GM12878 (cell line): ENCODE measurements around the gene INCA1. TPM values are rescaled to one million over a fixed set of nuclear protein-coding genes. Genes with fewer than 3 reads are reported as not detected.

Experiments used
- BCL11A ChIP-seq: IDR thresholded peaks from 2 replicates; pipeline ENCODE4 v1.6.1; 2011; ENCODE audit warnings: low read depth, low read length
- BCLAF1 ChIP-seq: fragments of 450-650 bp; IDR thresholded peaks from 2 replicates; pipeline ENCODE4 v1.6.1; 2017; ENCODE audit warnings: antibody characterized with exemption, mild to moderate bottlenecking, moderate library complexity
- FOXM1 ChIP-seq: IDR thresholded peaks from 2 replicates; pipeline ENCODE4 v1.6.1; 2012; ENCODE audit warnings: low read depth, mild to moderate bottlenecking, inconsistent platforms, low read length, moderate library complexity
- MYC ChIP-seq: IDR thresholded peaks from 2 replicates; pipeline ENCODE4 v1.6.1; 2011; ENCODE audit warnings: mild to moderate bottlenecking, low read length, moderate library complexity, inconsistent platforms; ENCODE audit not compliant: insufficient read depth, insufficient replicate concordance, insufficient read length, severe bottlenecking
- NFYB ChIP-seq: IDR thresholded peaks from 2 replicates; pipeline ENCODE4 v1.6.1; 2011; ENCODE audit warnings: low read depth, mild to moderate bottlenecking, low read length, improper control_type of control experiment, moderate library complexity; ENCODE audit not compliant: insufficient read depth
- NR2C2 ChIP-seq: IDR thresholded peaks from 2 replicates; pipeline ENCODE4 v1.6.1; 2011; ENCODE audit warnings: borderline replicate concordance, low read depth; ENCODE audit not compliant: control insufficient read depth, insufficient read length
- RB1 ChIP-seq: fragments of 450-650 bp; formaldehyde crosslinking; IDR thresholded peaks from 2 replicates; pipeline ENCODE4 v1.6.1; 2017; ENCODE audit warnings: mild to moderate bottlenecking, borderline replicate concordance
- SRF ChIP-seq, 2 experiments: IDR thresholded peaks; 2 replicates each; pipeline ENCODE4 v1.6.1; 2011; ENCODE audit warnings: low read depth in 2 of 2, low read length in 2 of 2, mild to moderate bottlenecking in 1 of 2, moderate library complexity in 1 of 2
- SUPT20H ChIP-seq: IDR thresholded peaks from 2 replicates; pipeline ENCODE4 v1.6.1; 2011; ENCODE audit warnings: low read depth, mild to moderate bottlenecking, low read length, moderate library complexity, borderline replicate concordance; ENCODE audit not compliant: control insufficient read depth
- TARDBP ChIP-seq: IDR thresholded peaks from 2 replicates; pipeline ENCODE4 v1.6.1; 2016; ENCODE audit warnings: borderline replicate concordance
- TCF7 ChIP-seq: IDR thresholded peaks from 2 replicates; pipeline ENCODE4 v1.6.1; 2014; ENCODE audit warnings: antibody characterized with exemption, borderline replicate concordance
- ZBED1 ChIP-seq: IDR thresholded peaks from 2 replicates; pipeline ENCODE4 v1.6.1; 2016; ENCODE audit warnings: borderline replicate concordance
- polyA plus RNA-seq, 11 experiments: library from polyadenylated mRNA; depleted of rRNA in 4 of 11; unstranded in 6 of 11; stranded (reverse) in 5 of 11; fragments of >200 nt; fragmentation: Nextera tagmentation in 4 of 11; fragmentation: Illumina TruSeq in 1 of 11; extraction: Ambion mirVana in 4 of 11; extraction: Trizol in 1 of 11; gene quantifications; 1 replicate in 1 of 11; 2 replicates in 10 of 11; pipeline versions ENCODE4 v1.2.1 to v1.2.3, GENCODE V29; 2011 to 2016; ENCODE audit warnings: inconsistent platforms in 2 of 11, missing spikeins in 2 of 11, low read depth in 1 of 11
- total RNA-seq, 4 experiments: library from RNA; depleted of rRNA in 3 of 4; stranded (reverse); fragments of >200 nt in 3 of 4; fragmentation: Illumina TruSeq in 1 of 4; extraction: Trizol in 1 of 4; gene quantifications; 2 replicates each; pipeline versions ENCODE4 v1.2.1 to v1.2.3, GENCODE V29; 2013 to 2021
- TF ChIP-seq, protein P1 (sequence below): fragments of 450-650 bp; conservative IDR thresholded peaks from 2 replicates; pipeline ENCODE4 v1.6.1; 2017; ENCODE audit warnings: mild to moderate bottlenecking, moderate library complexity
- TF ChIP-seq, protein P2 (sequence below): fragments of 450-650 bp; IDR thresholded peaks from 2 replicates; pipeline ENCODE4 v1.6.1; 2017; ENCODE audit warnings: mild to moderate bottlenecking, moderate library complexity
- TF ChIP-seq, protein P3 (sequence below): fragments of 450-650 bp; IDR thresholded peaks from 2 replicates; pipeline ENCODE4 v1.6.1; 2018; ENCODE audit warnings: mild to moderate bottlenecking, low read depth, moderate library complexity; ENCODE audit not compliant: partially characterized antibody

The INCA1 gene
- total and polyA plus RNA-seq, 10 of the 15 experiments (the other 5 are each of a cell fraction or from before 2014, with no cell fraction given) = 0.19 to 1.8 (median 0.45) TPM

DNA sequence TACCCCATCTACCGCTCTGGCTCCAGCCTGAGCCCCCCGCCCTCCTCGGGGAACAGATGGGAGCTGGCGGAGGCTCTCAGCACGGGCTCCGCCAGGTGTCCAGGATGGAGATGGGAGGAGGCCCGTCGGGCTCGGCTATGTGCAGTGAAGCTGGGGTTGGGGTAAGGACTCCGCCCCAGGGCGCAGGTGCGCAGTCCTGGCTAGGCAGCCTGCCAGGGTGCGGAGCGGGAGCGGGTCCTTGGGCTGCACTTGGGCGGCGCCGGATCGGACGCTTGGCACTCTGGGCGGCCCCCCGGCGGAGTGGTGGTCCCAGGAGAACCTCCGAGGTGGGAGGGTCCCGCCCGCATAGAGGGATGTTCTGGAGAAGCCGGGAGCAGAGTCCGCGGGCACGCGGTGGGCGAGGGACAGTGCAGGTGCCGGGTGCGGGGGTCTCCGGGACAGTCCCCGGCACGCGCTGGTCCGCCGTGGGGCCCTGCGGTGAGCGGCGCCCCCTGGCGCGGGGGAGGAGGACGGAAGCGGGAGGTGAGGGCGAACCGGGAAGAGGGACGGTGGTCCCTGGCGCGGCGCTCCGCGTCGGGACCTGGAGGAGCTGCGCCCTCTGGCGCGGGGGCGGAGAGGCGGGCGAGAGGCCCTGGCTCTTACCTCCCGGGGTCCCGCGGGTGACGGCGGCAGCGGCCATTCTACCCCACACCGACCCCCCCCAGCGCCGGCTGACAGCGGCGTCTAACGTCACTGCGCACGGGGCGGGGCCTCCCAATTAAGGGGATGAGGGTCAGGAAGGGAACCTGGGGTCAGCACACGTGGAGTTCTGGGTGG, 10.2 kb downstream of the INCA1 start, which contains the start of gene CAMTA2 (continued):
- peak; percentile 65; the same call in 1 of the 2 replicates for TF ChIP-seq FOXM1
- TF ChIP-seq TARDBP = no peak; the same call in 1 of the 2 replicates
- TF ChIP-seq, protein P1, sequence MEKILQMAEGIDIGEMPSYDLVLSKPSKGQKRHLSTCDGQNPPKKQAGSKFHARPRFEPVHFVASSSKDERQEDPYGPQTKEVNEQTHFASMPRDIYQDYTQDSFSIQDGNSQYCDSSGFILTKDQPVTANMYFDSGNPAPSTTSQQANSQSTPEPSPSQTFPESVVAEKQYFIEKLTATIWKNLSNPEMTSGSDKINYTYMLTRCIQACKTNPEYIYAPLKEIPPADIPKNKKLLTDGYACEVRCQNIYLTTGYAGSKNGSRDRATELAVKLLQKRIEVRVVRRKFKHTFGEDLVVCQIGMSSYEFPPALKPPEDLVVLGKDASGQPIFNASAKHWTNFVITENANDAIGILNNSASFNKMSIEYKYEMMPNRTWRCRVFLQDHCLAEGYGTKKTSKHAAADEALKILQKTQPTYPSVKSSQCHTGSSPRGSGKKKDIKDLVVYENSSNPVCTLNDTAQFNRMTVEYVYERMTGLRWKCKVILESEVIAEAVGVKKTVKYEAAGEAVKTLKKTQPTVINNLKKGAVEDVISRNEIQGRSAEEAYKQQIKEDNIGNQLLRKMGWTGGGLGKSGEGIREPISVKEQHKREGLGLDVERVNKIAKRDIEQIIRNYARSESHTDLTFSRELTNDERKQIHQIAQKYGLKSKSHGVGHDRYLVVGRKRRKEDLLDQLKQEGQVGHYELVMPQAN = peak; percentile 71
- no peak for TF ChIP-seq NFYB
- TF ChIP-seq RB1 = peak; percentile 88; the same call in 1 of the 2 replicates
- no peak for TF ChIP-seq NR2C2
- peak; percentile 78 for TF ChIP-seq MYC
- TF ChIP-seq SUPT20H = no peak
- TF ChIP-seq, protein P2, sequence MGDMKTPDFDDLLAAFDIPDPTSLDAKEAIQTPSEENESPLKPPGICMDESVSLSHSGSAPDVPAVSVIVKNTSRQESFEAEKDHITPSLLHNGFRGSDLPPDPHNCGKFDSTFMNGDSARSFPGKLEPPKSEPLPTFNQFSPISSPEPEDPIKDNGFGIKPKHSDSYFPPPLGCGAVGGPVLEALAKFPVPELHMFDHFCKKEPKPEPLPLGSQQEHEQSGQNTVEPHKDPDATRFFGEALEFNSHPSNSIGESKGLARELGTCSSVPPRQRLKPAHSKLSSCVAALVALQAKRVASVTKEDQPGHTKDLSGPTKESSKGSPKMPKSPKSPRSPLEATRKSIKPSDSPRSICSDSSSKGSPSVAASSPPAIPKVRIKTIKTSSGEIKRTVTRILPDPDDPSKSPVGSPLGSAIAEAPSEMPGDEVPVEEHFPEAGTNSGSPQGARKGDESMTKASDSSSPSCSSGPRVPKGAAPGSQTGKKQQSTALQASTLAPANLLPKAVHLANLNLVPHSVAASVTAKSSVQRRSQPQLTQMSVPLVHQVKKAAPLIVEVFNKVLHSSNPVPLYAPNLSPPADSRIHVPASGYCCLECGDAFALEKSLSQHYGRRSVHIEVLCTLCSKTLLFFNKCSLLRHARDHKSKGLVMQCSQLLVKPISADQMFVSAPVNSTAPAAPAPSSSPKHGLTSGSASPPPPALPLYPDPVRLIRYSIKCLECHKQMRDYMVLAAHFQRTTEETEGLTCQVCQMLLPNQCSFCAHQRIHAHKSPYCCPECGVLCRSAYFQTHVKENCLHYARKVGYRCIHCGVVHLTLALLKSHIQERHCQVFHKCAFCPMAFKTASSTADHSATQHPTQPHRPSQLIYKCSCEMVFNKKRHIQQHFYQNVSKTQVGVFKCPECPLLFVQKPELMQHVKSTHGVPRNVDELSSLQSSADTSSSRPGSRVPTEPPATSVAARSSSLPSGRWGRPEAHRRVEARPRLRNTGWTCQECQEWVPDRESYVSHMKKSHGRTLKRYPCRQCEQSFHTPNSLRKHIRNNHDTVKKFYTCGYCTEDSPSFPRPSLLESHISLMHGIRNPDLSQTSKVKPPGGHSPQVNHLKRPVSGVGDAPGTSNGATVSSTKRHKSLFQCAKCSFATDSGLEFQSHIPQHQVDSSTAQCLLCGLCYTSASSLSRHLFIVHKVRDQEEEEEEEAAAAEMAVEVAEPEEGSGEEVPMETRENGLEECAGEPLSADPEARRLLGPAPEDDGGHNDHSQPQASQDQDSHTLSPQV = peak; percentile 83; the same call in 1 of the 2 replicates
- peak; percentile 82 to 91 for TF ChIP-seq SRF (IDR thresholded peaks at IDR 0.05; ENCODE audit: low read depth in 2 of 2, low read length in 2 of 2)
- no peak for TF ChIP-seq ZBED1
- no peak for TF ChIP-seq TCF7
- TF ChIP-seq, protein P3, sequence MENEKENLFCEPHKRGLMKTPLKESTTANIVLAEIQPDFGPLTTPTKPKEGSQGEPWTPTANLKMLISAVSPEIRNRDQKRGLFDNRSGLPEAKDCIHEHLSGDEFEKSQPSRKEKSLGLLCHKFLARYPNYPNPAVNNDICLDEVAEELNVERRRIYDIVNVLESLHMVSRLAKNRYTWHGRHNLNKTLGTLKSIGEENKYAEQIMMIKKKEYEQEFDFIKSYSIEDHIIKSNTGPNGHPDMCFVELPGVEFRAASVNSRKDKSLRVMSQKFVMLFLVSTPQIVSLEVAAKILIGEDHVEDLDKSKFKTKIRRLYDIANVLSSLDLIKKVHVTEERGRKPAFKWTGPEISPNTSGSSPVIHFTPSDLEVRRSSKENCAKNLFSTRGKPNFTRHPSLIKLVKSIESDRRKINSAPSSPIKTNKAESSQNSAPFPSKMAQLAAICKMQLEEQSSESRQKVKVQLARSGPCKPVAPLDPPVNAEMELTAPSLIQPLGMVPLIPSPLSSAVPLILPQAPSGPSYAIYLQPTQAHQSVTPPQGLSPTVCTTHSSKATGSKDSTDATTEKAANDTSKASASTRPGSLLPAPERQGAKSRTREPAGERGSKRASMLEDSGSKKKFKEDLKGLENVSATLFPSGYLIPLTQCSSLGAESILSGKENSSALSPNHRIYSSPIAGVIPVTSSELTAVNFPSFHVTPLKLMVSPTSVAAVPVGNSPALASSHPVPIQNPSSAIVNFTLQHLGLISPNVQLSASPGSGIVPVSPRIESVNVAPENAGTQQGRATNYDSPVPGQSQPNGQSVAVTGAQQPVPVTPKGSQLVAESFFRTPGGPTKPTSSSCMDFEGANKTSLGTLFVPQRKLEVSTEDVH = no peak
- TF ChIP-seq BCL11A = no peak
- no peak for TF ChIP-seq BCLAF1
